Raji (cell line): ENCODE data around the gene ITGA7.

Experiments
- POLR2A ChIP-seq: IDR thresholded peaks from 2 replicates; pipeline ENCODE4 v1.6.1; 2011; ENCODE audit warnings: low read depth, low read length, control low read depth; ENCODE audit not compliant: insufficient read depth

Gene ITGA7

GRCh38 chr12:55687746-55688145, 20.0 kb downstream of the ITGA7 start:
- no peak for TF ChIP-seq POLR2A

DNA sequence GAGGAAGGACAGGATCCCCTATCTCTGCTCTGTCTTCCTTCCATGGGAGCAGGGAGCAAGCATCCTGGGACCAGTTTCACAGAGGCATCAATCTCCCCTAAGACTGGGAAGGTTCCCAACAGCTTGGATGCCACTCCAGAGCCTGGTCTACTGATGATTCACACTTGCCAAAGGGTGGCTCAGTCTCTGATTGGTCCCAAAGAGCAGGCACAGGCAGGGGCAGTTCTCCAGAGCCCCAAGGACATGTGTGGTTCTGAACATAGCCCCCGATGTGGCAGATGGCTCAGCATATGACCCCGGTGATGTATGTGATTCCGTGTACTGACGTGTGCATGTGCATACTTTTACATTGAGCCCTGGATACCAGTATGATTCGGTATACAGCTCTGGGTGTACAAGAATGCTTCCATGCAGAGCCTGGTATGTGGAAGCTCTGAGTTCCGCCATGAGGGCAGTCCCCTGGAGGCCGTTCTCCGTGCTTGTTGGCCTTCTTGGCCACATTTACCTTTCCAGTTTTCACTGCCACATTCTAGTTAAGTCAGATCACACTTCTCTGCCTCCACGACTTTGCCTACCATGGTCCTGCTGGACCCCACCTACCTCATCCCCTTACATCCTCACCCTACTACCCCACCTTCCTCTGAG, 21.2 kb downstream of the ITGA7 start:
- no peak for TF ChIP-seq POLR2A

- no peak for TF ChIP-seq POLR2A
Measured at GRCh38 chr12:55685671-55686070, 22.0 kb downstream of the ITGA7 start.

DNA sequence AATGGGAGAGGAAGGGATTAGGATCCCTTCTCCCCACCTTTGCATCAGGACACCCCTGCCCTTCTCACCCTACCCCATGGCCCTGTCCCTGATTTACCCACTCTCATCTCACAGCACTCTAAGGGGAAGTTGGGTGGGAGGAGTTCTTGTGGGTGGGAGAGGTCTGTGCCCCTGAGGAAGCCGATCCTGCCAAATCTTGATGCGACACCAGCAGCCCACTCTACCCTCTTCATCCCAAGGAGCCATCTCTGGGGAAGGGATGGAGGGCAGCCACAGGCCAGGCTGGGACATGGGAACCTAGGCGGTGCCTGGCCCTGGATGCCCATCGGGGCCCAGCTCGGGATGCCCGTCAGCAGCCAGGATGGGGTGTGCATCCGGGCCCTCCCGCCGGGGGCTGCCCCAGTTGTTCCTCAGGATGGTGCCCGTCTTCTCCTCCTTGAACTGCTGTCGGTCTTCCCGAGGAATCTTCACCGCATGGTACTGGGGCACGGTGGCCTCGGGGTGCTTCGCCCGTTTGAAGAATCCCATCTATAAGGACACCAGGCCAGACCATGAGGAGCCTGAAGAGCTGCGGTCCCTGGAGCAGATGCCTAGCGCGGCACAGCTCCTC, 22.8 kb downstream of the ITGA7 start:
- no peak for TF ChIP-seq POLR2A

- TF ChIP-seq POLR2A, result no peak
Measured at GRCh38 chr12:55683676-55684075, 24.0 kb downstream of the ITGA7 start.

GRCh38 chr12:55682087-55682796, 25.5 kb downstream of the ITGA7 start:
- no peak for TF ChIP-seq POLR2A

GRCh38 chr12:55681142-55682077, 26.3 kb downstream of the ITGA7 start:
- no peak for TF ChIP-seq POLR2A

DNA sequence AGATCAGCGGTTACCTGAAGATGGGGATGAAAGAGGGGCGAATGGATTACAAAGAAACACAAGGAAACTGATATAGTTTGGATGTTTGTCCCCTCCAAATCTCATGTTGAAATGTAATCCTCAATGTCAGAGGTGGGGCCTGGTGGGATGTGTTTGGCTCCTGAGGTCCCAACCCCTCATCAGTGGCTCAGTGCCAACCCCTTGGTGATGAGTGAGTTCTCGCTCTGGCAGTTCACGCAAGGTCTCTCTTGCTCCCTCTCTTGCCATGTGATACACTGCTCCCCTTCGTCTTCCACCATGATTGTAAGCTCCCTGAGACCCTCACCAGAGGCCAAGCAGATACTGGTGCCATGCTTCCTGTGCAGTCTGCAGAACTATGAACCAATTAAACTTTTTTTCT, 28.0 kb downstream of the ITGA7 start:
- TF ChIP-seq POLR2A, result no peak

- TF ChIP-seq POLR2A, result no peak
Measured at GRCh38 chr12:55676707-55677106, 31.0 kb downstream of the ITGA7 start.

- TF ChIP-seq POLR2A, result no peak
Measured at GRCh38 chr12:55675666-55676065, 32.0 kb downstream of the ITGA7 start.

- no peak for TF ChIP-seq POLR2A
Measured at GRCh38 chr12:55673638-55674037, 34.1 kb downstream of the ITGA7 start.

GRCh38 chr12:55671746-55672145, 36.0 kb downstream of the ITGA7 start:
- no peak for TF ChIP-seq POLR2A

- TF ChIP-seq POLR2A, result no peak
Measured at GRCh38 chr12:55670276-55670675, 37.4 kb downstream of the ITGA7 start.

DNA sequence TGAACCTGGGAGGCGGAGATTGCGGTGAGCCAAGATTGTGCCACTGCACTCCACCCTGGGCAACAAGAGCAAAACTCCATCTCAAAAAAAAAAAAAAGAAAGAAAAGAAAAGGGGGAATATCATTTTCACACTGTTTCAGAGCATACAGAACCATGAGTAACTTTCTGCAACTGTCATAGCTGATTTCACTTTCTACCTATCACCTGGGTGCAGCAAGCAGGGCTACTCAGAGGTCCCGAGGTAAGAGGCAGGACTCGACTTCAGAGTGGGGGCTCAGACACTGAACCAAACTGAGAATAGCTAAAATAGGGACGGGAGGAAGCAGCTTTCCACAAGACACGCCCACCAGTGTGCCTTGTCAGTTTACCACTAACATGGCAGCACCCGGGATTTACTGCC, 41.2 kb downstream of the ITGA7 start:
- no peak for TF ChIP-seq POLR2A

DNA sequence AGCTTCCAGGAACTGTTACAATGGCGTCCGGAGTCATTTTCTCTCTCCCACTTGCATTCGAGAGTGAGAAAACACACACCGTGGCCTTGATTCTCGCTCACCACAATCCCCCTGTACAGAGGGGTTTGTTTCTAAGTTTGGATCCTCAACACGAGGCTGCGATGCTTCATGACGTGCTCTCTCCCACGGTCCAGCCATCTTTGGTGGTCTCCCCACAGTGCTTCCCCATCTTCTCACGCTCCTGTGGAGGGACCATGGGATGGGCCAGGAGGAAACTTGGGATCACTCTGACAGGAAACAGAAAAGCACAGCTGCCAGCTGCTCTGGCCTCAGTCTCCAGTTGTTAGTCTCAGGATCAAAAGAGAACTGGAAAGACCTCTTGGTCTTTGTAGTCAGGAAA, 42.9 kb downstream of the ITGA7 start:
- no peak for TF ChIP-seq POLR2A
